HEK293 (cell line): ENCODE measurements around the gene ERCC1.
A peak's percentile ranks its signal among the peaks of the same experiment; 100 is the strongest.

Experiments used
- HIC1 ChIP-seq: fragments of 450-650 bp; formaldehyde crosslinking; IDR thresholded peaks from 2 replicates; pipeline ENCODE4 v1.5.1; 2016; ENCODE audit warnings: missing biosample characterization, missing genetic modification characterization
- KLF9 ChIP-seq: fragments of 450-650 bp; formaldehyde crosslinking; IDR thresholded peaks from 2 replicates; pipeline ENCODE4 v1.5.1; 2016; ENCODE audit warnings: missing biosample characterization, missing genetic modification characterization, low read depth
- REPIN1 ChIP-seq: fragments of 450-650 bp; formaldehyde crosslinking; IDR thresholded peaks from 2 replicates; pipeline ENCODE4 v1.5.1; 2017; ENCODE audit warnings: missing biosample characterization, missing genetic modification characterization, low read depth
- SP3 ChIP-seq: fragments of 450-650 bp; formaldehyde crosslinking; IDR thresholded peaks from 2 replicates; pipeline ENCODE4 v1.5.1; 2016; ENCODE audit warnings: missing biosample characterization, missing genetic modification characterization
- WT1 ChIP-seq: fragments of 450-650 bp; formaldehyde crosslinking; IDR thresholded peaks from 2 replicates; pipeline ENCODE4 v1.5.1; 2016; ENCODE audit warnings: missing biosample characterization, missing genetic modification characterization
- ZBTB26 ChIP-seq: fragments of 450-650 bp; formaldehyde crosslinking; optimal IDR thresholded peaks from 2 replicates; pipeline ENCODE3; 2016; ENCODE audit warnings: missing biosample characterization, mild to moderate bottlenecking, missing genetic modification characterization
- ZBTB6 ChIP-seq: fragments of 450-650 bp; formaldehyde crosslinking; IDR thresholded peaks from 2 replicates; pipeline ENCODE4 v1.5.1; 2017; ENCODE audit warnings: missing biosample characterization, missing genetic modification characterization
- ZIC2 ChIP-seq: fragments of 450-650 bp; formaldehyde crosslinking; IDR thresholded peaks from 2 replicates; pipeline ENCODE4 v1.5.1; 2016; ENCODE audit warnings: missing biosample characterization, missing genetic modification characterization
- ZNF155 ChIP-seq: fragments of 450-650 bp; formaldehyde crosslinking; IDR thresholded peaks from 2 replicates; pipeline ENCODE4 v1.5.1; 2016; ENCODE audit warnings: missing biosample characterization, missing genetic modification characterization
- ZNF394 ChIP-seq: fragments of 450-650 bp; formaldehyde crosslinking; IDR thresholded peaks from 2 replicates; pipeline ENCODE4 v1.5.1; 2016; ENCODE audit warnings: missing biosample characterization, missing genetic modification characterization, mild to moderate bottlenecking, moderate library complexity, borderline replicate concordance
- ZNF404 ChIP-seq: fragments of 450-650 bp; formaldehyde crosslinking; IDR thresholded peaks from 2 replicates; pipeline ENCODE4 v1.5.1; 2017; ENCODE audit warnings: missing biosample characterization, missing genetic modification characterization
- ZNF580 ChIP-seq: fragments of 450-650 bp; formaldehyde crosslinking; IDR thresholded peaks from 2 replicates; pipeline ENCODE4 v1.5.1; 2016; ENCODE audit warnings: missing biosample characterization, missing genetic modification characterization
- ZNF610 ChIP-seq: fragments of 450-650 bp; formaldehyde crosslinking; IDR thresholded peaks from 2 replicates; pipeline ENCODE4 v1.5.1; 2016; ENCODE audit warnings: missing biosample characterization, missing genetic modification characterization, borderline replicate concordance
- ZNF623 ChIP-seq: fragments of 450-650 bp; formaldehyde crosslinking; IDR thresholded peaks from 2 replicates; pipeline ENCODE4 v1.5.1; 2016; ENCODE audit warnings: missing biosample characterization, missing genetic modification characterization
- ZNF639 ChIP-seq: fragments of 450-650 bp; formaldehyde crosslinking; IDR thresholded peaks from 2 replicates; pipeline ENCODE4 v1.5.1; 2016; ENCODE audit warnings: missing biosample characterization, missing genetic modification characterization
- ZNF704 ChIP-seq: fragments of 450-650 bp; formaldehyde crosslinking; IDR thresholded peaks from 2 replicates; pipeline ENCODE4 v1.5.1; 2016; ENCODE audit warnings: missing biosample characterization, missing genetic modification characterization

ERCC1 gene

GRCh38 chr19:45406226-45407090, 17.3 kb downstream of the ERCC1 start, which contains the start of gene POLR1G (continued):
- TF ChIP-seq ZNF580 (tag by site-specific recombination) (peak; percentile 97), ZBTB26 (tag by site-specific recombination) (peak; percentile 25), ZIC2 (peak; percentile 71), SP3 (tag by site-specific recombination) (peak; percentile 81), ZNF639 (tag by site-specific recombination) (peak; percentile 67; the same call in 1 of the 2 replicates), ZNF623 (tag by site-specific recombination) (0 out of 2 replicates have a peak, but pooled peaks have one; percentile 16), ZNF610 (tag by site-specific recombination) (peak; percentile 7; the same call in 1 of the 2 replicates), WT1 (tag by site-specific recombination) (peak; percentile 43; the same call in 1 of the 2 replicates), ZNF155 (tag by site-specific recombination) (no peak), ZNF404 (tag by site-specific recombination) (no peak), ZNF704 (tag by site-specific recombination) (no peak), ZNF394 (tag by site-specific recombination) (peak; percentile 46; the same call in 1 of the 2 replicates), ZBTB6 (tag by site-specific recombination) (peak; percentile 38; the same call in 1 of the 2 replicates), REPIN1 (tag by site-specific recombination) (no peak), HIC1 (tag by site-specific recombination) (no peak), KLF9 (tag by site-specific recombination) (peak; percentile 73)
